HG03460 (cell line): Measurements from ENCODE around the gene MPST.
A peak's percentile ranks its signal among the peaks of the same experiment; 100 is the strongest.

ENCODE experiments used
- ATAC-seq: cut with Tn5 transposase; IDR thresholded peaks from one replicate; pipeline ENCODE4 v1.9.1; 2021; ENCODE audit not compliant: unreplicated experiment

The MPST gene

DNA sequence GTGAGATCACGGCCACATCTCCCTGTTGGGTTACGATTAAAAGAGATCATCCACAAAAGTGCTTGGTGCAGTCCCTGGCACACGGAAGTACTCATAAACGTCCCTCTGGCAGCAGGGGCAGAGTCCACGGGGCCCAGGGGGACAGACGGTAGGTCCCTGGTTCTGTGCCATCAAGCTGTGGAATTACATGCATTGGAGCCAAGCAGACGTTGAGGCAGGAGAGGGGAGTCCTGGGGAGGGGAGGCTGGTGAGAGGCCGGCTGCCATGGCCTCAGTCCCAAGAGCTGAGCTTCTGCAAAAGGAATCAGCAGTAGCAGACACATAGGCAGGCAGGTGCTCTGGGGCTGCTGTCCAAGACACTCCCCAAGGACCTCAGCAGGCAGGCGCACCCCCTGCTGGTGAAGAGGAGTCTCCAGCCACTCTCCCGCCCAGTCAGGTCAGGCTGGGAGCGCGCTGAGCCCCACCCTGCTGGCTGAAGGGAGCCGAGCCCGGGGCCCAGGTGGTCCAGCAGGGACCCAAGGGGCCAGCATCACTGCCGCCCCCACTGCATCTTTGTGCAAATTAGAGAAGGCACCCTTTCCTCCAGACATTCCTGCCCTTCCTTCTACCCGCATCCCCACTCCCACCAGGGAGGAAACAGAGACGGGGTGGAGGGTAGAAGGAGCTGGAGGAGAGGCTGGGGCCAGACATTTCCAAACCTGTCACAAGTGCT lies 24.4 kb downstream of the MPST start:
- ATAC-seq: no peak

- no peak for ATAC-seq
Observed at GRCh38 chr22:37044634-37045625, 25.4 kb downstream of the MPST start.

GRCh38 chr22:37045958-37046357 lies 26.4 kb downstream of the MPST start:
- ATAC-seq: no peak

- no peak for ATAC-seq
Observed at GRCh38 chr22:37046589-37046988, 27.0 kb downstream of the MPST start.

DNA sequence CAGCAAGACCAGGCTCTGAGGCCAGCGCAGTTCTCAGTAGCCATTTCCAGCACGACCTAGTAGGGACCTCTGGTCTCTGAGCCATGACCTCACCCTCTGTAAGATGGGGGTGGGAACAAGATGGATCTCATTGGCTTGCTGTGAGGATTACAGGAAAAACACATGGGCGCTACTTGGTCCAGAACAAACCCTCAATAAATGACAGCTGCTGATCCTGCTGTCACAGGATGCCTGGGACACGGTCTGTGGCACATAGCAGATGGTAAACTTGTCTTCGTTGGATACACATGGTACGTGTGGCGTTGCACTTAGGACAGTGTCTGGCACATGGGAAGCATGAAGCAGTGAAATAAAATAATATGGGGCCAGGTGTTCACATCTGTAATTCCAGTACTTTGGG lies 27.5 kb downstream of the MPST start:
- ATAC-seq: no peak

GRCh38 chr22:37048133-37048532 lies 28.6 kb downstream of the MPST start:
- ATAC-seq: no peak

DNA sequence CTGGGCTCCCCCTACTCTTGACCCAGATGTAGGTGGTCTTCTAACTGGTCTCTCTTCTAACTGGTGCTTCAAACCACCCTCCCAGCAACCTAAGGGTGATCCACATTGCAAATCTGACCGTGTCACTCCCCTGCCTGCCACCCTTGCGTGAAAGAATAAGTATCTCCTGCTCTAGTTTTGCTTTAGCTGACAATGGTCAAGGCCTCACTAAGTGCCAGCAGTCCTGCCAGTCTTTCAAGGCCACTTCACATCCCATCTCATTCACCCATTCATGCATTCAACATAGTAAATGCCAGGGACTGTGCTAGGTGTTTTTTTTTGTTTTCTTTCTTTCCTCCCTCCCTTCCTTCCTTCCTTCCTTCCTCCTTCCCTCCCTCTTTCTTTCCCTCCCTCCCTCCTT lies 29.7 kb downstream of the MPST start:
- no peak for ATAC-seq

- ATAC-seq: no peak
Observed at GRCh38 chr22:37050913-37051312, 31.4 kb downstream of the MPST start.

- ATAC-seq: peak; percentile 74
Observed at GRCh38 chr22:37051391-37052385, 32.1 kb downstream of the MPST start, which contains the start of gene KCTD17. KCTD17 (plus strand) TSS chr22:37051742; CDS start chr22:37051761, 19 bp downstream.

DNA sequence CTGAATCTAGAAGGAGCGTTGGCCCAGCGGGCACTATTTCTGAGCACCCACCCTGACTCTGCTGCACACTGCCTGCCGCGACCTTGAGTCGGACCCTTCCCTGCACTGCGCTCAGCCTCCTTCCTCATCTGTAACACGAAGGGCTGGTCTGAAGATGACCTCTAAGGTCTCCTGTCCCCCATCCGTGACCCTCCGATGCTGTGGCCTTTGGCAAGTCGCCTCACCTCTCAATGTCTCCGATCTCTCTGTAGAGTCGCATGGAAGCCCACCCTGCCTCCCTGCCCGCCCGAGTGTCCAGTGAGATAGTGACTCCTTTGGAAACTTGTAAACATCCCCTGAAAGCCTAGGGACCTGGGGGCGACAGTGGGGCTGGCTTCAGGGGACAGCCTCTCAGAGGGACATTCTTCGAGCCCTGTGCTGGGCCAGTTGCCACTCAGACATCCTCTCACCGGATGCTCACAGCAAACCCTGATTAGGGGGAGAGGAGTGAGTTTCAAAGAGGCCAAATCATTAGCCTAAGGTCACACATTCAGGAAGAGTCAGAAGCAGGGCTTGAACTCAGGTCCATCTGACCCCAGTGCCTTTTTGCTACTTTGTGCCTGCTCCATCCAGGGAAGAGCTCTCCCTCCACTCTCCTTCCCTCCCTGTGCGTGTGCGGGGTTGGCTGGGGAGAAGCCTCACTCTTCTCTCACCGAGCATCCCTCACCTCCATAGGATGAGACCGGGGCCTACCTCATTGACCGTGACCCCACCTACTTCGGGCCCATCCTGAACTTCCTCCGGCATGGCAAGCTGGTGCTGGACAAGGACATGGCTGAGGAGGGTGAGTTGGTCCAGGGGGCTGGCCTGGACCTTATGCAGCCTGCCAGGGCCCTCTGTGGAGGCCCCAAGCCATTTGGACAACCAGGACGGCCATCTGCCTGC lies 33.1 kb downstream of the MPST start:
- no peak for ATAC-seq

- no peak for ATAC-seq
Observed at GRCh38 chr22:37053310-37054055, 33.9 kb downstream of the MPST start.

DNA sequence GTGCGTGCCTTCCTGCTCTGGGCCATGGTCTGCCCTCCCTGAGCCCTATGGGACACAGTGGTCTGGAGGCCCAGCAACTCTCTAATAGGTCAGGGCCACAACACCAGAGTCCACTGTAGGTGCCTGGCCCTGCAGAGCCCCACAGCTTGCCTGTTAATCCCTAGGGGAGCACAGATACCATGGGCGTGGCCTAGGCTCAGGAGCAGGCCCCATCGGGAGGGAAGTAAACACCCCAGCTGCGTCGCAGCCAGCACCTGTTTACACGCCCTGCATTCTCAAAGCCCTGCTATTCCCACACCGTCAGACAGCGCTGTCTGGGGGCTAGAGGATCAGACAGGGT lies 34.5 kb downstream of the MPST start:
- ATAC-seq: no peak

GRCh38 chr22:37054600-37055365 lies 35.2 kb downstream of the MPST start:
- no peak for ATAC-seq

DNA sequence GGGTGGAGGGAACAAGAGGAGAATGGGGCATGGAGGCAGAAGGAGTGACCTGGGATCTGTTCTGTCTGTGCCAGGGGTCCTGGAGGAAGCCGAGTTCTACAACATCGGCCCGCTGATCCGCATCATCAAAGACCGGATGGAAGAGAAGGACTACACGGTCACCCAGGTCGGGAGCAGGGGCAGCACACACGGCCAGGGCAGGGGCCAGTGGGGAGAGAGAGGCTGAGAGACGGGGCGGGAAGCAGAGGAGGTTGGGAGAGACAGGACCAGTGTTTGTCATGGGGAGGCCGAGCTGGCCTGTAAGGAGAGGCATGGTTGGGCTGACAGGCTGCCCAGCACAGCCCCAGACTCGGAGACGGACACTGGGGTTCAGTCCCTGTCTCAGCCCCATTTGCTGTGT lies 36.7 kb downstream of the MPST start:
- ATAC-seq: no peak

DNA sequence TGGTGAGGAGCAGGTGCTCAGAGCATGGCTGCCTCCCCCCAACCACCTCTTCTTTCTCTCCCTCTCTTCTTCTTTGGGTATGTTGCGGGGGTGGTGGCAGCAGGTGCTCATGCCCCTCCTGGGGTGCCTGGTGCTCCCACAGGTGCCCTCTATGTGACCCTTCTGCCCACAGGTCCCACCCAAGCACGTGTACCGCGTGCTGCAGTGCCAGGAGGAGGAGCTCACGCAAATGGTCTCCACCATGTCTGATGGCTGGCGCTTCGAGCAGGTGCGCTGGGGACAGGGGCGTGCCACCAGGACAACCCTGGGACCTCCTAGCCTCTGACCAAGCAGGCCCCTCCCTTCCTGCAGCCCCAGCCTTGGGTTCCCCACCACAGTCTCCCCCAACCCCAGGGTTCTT lies 37.7 kb downstream of the MPST start:
- ATAC-seq: no peak

DNA sequence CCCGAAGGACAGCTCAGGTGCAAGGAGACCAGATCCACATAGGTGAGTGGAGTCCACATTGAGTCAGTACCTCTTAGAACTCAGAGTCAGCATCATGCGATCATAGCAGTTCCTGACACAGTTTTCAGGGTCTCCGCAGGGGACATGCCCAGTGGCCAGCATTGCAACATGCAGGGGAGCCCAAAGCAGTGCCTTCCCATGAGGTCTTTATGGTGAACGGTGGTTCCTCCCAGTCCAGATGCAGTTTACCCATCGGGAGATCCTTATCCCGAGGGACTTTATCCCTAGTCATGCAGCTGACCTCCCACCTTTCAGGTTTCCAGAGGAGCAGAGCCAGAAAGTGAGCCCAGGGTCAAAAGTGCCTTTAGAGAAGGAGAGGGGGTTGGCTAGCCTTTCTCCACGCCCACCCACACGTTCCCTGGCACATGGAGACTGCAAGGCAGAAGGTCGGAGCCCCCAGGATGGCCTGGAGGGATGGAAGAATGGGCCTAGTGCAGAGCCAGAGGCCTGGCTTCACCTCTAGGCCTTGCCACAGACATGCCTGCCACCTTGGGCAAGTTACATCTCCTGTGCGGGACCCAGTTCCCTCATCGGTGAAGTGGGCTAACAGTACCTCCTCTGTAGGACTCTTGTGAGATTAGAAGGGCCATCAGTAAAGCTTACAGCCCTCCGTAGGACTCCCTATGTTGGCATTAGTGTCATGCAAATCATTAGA lies 38.4 kb downstream of the MPST start:
- no peak for ATAC-seq

DNA sequence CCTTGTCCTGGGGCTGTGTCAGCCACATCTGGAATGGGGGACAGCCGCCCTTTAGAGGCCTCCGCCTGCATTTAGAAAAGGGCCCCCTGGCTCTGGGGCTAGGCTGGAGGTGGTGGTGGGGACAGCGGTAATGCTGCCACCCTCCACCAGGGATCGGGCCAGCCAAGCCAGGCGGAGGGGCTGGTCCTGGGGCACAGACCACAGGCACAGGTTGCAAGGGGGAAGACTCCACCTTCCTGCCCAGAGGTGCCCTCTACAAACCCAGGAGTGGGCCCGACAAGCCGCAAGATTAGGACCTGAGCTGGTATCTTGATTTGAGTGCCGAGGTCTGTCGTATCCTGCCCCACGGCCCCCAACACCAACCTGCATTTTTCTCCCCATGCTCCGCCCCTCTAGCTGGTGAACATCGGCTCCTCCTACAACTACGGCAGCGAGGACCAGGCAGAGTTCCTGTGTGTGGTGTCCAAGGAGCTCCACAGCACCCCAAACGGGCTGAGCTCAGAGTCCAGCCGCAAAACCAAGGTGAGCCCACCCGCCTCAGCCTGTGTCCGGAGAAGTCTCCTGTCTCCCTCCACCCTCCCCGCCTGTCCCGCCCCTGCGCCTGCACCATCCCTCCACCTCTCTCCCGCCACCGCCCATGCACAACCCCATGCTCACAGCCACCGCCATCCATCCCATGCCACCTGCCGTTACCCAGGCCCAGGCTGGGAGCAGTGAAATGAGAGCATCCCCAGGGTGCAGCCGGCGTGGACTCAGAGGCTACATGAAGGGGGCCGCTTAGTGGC lies 39.6 kb downstream of the MPST start:
- no peak for ATAC-seq
